ENCODE measurements around the gene TAF10.

GRCh38 chr11:6576471-6577373 lies 35.3 kb downstream of the TAF10 start:
- TF ChIP-seq CTCF (conservative IDR thresholded peaks at IDR 0.05) (no peak), ZFX (IDR thresholded peaks at IDR 0.05) (no peak)

Data from C4-2B (cell line).